ENCODE results near the gene EPG5.
"Not testable (repeated sequence)": the region's sequence is repeated elsewhere in the genome, so short reads cannot be mapped to it uniquely, and the experiment has no call there.

DNA sequence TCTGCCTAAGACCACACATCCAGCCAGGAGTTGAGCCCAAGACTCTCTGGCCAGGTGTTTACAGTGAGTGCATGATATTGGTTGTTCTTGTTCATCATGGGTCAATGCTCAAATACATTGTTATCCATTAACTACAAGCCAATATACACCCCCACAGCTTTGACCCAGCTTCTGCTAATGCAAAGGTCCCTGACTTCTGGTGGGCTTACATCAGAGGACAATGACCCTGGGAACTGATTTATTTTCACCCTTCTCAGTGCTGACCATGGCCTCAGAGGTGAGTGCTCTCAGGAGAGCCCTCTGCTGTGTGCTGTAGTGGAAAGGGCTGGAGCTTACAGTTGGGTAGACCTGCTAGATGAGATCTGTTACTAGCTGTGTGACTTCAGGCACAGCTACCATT, 152.4 kb downstream of the EPG5 start:
- TF ChIP-seq POLR2A (IDR thresholded peaks at IDR 0.05; ENCODE audit: low read length); GATA1 (IDR thresholded peaks at IDR 0.05; ENCODE audit: low read depth, low read length): not testable (repeated sequence)
